Measurements from ENCODE around the gene ZSCAN21.

ZSCAN21 gene

GRCh38 chr7:100063376-100063775, 13.8 kb downstream of the ZSCAN21 start:
- no peak overlapping the region for H3K9ac ChIP-seq (ENCODE audit: low read depth, low read length)
- no peaks in the 10 kb centered on the region for H3K27me3 ChIP-seq (ENCODE audit: control insufficient read depth, insufficient read depth, low read length)
- no peak overlapping the region for H3K4me3 ChIP-seq (ENCODE audit: low read depth, low read length)
- H3K4me1 ChIP-seq (ENCODE audit: control insufficient read depth, insufficient read depth, low read length): no peaks in the 10 kb centered on the region
- H3K9me3 ChIP-seq (ENCODE audit: control insufficient read depth, insufficient read depth, low read length): no peaks in the 10 kb centered on the region
- H3K36me3 ChIP-seq (ENCODE audit: control insufficient read depth, insufficient read depth, low read length): peaks cover 38% of the 10 kb centered on the region

GRCh38 chr7:100064162-100064561, 14.6 kb downstream of the ZSCAN21 start:
- Histone ChIP-seq H3K36me3 (ENCODE audit: control insufficient read depth, insufficient read depth, low read length) (peaks cover 38% of the 10 kb centered on the region), H3K9me3 (ENCODE audit: control insufficient read depth, insufficient read depth, low read length) (no peaks in the 10 kb centered on the region), H3K4me3 (ENCODE audit: low read depth, low read length) (no peak overlapping the region), H3K4me1 (ENCODE audit: control insufficient read depth, insufficient read depth, low read length) (no peaks in the 10 kb centered on the region), H3K27me3 (ENCODE audit: control insufficient read depth, insufficient read depth, low read length) (no peaks in the 10 kb centered on the region), H3K9ac (ENCODE audit: low read depth, low read length) (no peak overlapping the region)

- Histone ChIP-seq H3K4me3 (ENCODE audit: low read depth, low read length) (no peak overlapping the region), H3K4me1 (ENCODE audit: control insufficient read depth, insufficient read depth, low read length) (no peaks in the 10 kb centered on the region), H3K9me3 (ENCODE audit: control insufficient read depth, insufficient read depth, low read length) (peaks cover under 1% of the 10 kb centered on the region), H3K9ac (ENCODE audit: low read depth, low read length) (no peak overlapping the region), H3K27me3 (ENCODE audit: control insufficient read depth, insufficient read depth, low read length) (no peaks in the 10 kb centered on the region), H3K36me3 (ENCODE audit: control insufficient read depth, insufficient read depth, low read length) (peaks cover 43% of the 10 kb centered on the region)
Measured at GRCh38 chr7:100065452-100066186, 16.0 kb downstream of the ZSCAN21 start.

- Histone ChIP-seq H3K27me3 (ENCODE audit: control insufficient read depth, insufficient read depth, low read length) (no peaks in the 10 kb centered on the region), H3K9ac (ENCODE audit: low read depth, low read length) (no peak overlapping the region), H3K9me3 (ENCODE audit: control insufficient read depth, insufficient read depth, low read length) (peaks cover 14% of the 10 kb centered on the region), H3K36me3 (ENCODE audit: control insufficient read depth, insufficient read depth, low read length) (peaks cover 46% of the 10 kb centered on the region), H3K4me1 (ENCODE audit: control insufficient read depth, insufficient read depth, low read length) (no peaks in the 10 kb centered on the region), H3K4me3 (ENCODE audit: low read depth, low read length) (no peak overlapping the region)
Measured at GRCh38 chr7:100066953-100067352, 17.4 kb downstream of the ZSCAN21 start.

GRCh38 chr7:100069991-100070390, 20.4 kb downstream of the ZSCAN21 start:
- Histone ChIP-seq H3K9me3 (ENCODE audit: control insufficient read depth, insufficient read depth, low read length) (peaks cover 24% of the 10 kb centered on the region), H3K4me3 (ENCODE audit: low read depth, low read length) (no peak overlapping the region), H3K36me3 (ENCODE audit: control insufficient read depth, insufficient read depth, low read length) (peaks cover 58% of the 10 kb centered on the region), H3K4me1 (ENCODE audit: control insufficient read depth, insufficient read depth, low read length) (no peaks in the 10 kb centered on the region), H3K9ac (ENCODE audit: low read depth, low read length) (no peak overlapping the region), H3K27me3 (ENCODE audit: control insufficient read depth, insufficient read depth, low read length) (no peaks in the 10 kb centered on the region)

- Histone ChIP-seq H3K9me3 (ENCODE audit: control insufficient read depth, insufficient read depth, low read length) (peaks cover 24% of the 10 kb centered on the region), H3K9ac (ENCODE audit: low read depth, low read length) (no peak overlapping the region), H3K36me3 (ENCODE audit: control insufficient read depth, insufficient read depth, low read length) (peaks cover 69% of the 10 kb centered on the region), H3K4me3 (ENCODE audit: low read depth, low read length) (no peak overlapping the region), H3K27me3 (ENCODE audit: control insufficient read depth, insufficient read depth, low read length) (no peaks in the 10 kb centered on the region), H3K4me1 (ENCODE audit: control insufficient read depth, insufficient read depth, low read length) (no peaks in the 10 kb centered on the region)
Measured at GRCh38 chr7:100071018-100071723, 21.6 kb downstream of the ZSCAN21 start.

- Histone ChIP-seq H3K9me3 (ENCODE audit: control insufficient read depth, insufficient read depth, low read length) (peaks cover 24% of the 10 kb centered on the region), H3K4me1 (ENCODE audit: control insufficient read depth, insufficient read depth, low read length) (no peaks in the 10 kb centered on the region), H3K36me3 (ENCODE audit: control insufficient read depth, insufficient read depth, low read length) (peaks cover 82% of the 10 kb centered on the region), H3K9ac (ENCODE audit: low read depth, low read length) (no peak overlapping the region), H3K4me3 (ENCODE audit: low read depth, low read length) (no peak overlapping the region), H3K27me3 (ENCODE audit: control insufficient read depth, insufficient read depth, low read length) (no peaks in the 10 kb centered on the region)
Measured at GRCh38 chr7:100072462-100072861, 22.9 kb downstream of the ZSCAN21 start.

GRCh38 chr7:100074841-100075240, 25.3 kb downstream of the ZSCAN21 start:
- H3K4me3 ChIP-seq (ENCODE audit: low read depth, low read length): no peak overlapping the region
- no peak overlapping the region for H3K9ac ChIP-seq (ENCODE audit: low read depth, low read length)
- peaks cover 85% of the 10 kb centered on the region for H3K36me3 ChIP-seq (ENCODE audit: control insufficient read depth, insufficient read depth, low read length)
- no peaks in the 10 kb centered on the region for H3K4me1 ChIP-seq (ENCODE audit: control insufficient read depth, insufficient read depth, low read length)
- peaks cover 24% of the 10 kb centered on the region for H3K9me3 ChIP-seq (ENCODE audit: control insufficient read depth, insufficient read depth, low read length)
- H3K27me3 ChIP-seq (ENCODE audit: control insufficient read depth, insufficient read depth, low read length): no peaks in the 10 kb centered on the region

GRCh38 chr7:100075418-100075817, 25.8 kb downstream of the ZSCAN21 start:
- H3K9me3 ChIP-seq (ENCODE audit: control insufficient read depth, insufficient read depth, low read length): peaks cover 24% of the 10 kb centered on the region
- H3K4me3 ChIP-seq (ENCODE audit: low read depth, low read length): no peak overlapping the region
- no peaks in the 10 kb centered on the region for H3K27me3 ChIP-seq (ENCODE audit: control insufficient read depth, insufficient read depth, low read length)
- H3K36me3 ChIP-seq (ENCODE audit: control insufficient read depth, insufficient read depth, low read length): peaks cover 80% of the 10 kb centered on the region
- H3K9ac ChIP-seq (ENCODE audit: low read depth, low read length): no peak overlapping the region
- H3K4me1 ChIP-seq (ENCODE audit: control insufficient read depth, insufficient read depth, low read length): no peaks in the 10 kb centered on the region

GRCh38 chr7:100077205-100077604, 27.6 kb downstream of the ZSCAN21 start:
- peaks cover 8% of the 10 kb centered on the region for H3K9me3 ChIP-seq (ENCODE audit: control insufficient read depth, insufficient read depth, low read length)
- H3K4me1 ChIP-seq (ENCODE audit: control insufficient read depth, insufficient read depth, low read length): no peaks in the 10 kb centered on the region
- no peaks in the 10 kb centered on the region for H3K27me3 ChIP-seq (ENCODE audit: control insufficient read depth, insufficient read depth, low read length)

GRCh38 chr7:100079024-100079560, 29.5 kb downstream of the ZSCAN21 start:
- no peak overlapping the region for H3K4me3 ChIP-seq (ENCODE audit: low read depth, low read length)

More at GRCh38 chr7:100077205-100077604, 27.6 kb downstream of the ZSCAN21 start:
- Histone ChIP-seq H3K9ac (ENCODE audit: low read depth, low read length) (no peak overlapping the region), H3K4me3 (ENCODE audit: low read depth, low read length) (no peak overlapping the region), H3K36me3 (ENCODE audit: control insufficient read depth, insufficient read depth, low read length) (peaks cover 62% of the 10 kb centered on the region)

More at GRCh38 chr7:100079024-100079560, 29.5 kb downstream of the ZSCAN21 start:
- no peak overlapping the region for H3K9ac ChIP-seq (ENCODE audit: low read depth, low read length)
- H3K27me3 ChIP-seq (ENCODE audit: control insufficient read depth, insufficient read depth, low read length): no peaks in the 10 kb centered on the region
- no peaks in the 10 kb centered on the region for H3K9me3 ChIP-seq (ENCODE audit: control insufficient read depth, insufficient read depth, low read length)
- H3K36me3 ChIP-seq (ENCODE audit: control insufficient read depth, insufficient read depth, low read length): peaks cover 43% of the 10 kb centered on the region
- peaks cover 6% of the 10 kb centered on the region for H3K4me1 ChIP-seq (ENCODE audit: control insufficient read depth, insufficient read depth, low read length)

All from iPS-15b (cell line).